NCI-H226 (cell line): ENCODE data around the gene ATRNL1.
A peak's percentile ranks its signal among the peaks of the same experiment; 100 is the strongest.

Source experiments
- DNase-seq: peaks from one replicate; pipeline ENCODE4 v3.0.0-alpha.2; 2015

The ATRNL1 gene

DNA sequence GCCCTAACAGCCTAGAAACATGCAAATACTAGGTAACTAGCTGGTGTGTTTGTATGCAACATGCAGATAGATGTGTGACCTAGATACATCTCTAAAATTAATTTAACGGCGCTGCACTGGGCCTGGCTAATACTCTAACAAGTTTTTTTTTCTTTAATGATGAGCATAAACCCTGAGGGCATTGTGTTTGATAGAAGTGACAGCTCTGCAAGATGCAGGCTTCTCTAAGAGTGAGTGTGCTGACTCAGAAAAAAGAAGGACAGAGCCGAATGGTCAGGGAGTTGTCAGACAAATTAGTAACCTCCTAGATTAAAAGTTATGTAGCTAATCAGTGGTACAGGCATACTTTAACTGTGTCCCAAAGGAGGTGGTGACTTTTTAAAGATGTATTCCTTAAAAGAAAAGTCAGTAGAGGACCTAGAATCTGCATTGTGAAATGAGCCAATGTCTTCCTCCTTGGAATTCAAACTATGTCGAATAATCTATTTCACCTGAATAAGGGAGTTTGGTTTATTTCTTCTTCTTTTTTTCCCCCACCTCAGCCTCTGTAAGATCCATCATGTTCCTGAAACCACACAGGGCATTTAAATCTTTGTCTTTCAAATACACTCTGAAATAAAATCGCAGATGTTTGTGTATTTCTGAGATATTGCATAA, 864.7 kb downstream of the ATRNL1 start:
- no peak for DNase-seq

DNA sequence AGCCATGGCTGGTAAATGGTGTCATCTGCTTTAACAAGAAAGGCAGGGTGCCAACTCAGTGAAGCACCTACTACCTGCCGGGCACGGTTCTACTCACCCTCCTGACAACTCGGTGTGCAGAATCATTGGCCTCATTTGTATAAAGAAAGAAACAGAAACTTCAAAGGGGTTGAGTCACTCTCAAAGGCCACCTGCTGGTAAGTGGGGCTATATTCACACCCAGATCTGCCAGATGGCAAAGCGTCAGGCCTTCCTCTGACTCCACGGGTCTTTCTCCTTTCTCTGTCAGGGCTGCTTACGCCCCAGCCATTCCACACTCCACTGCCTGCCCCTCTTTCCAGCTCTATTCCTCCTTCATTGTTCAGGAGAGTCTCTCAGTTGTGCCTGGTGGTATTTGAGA, 870.7 kb downstream of the ATRNL1 start:
- no peak for DNase-seq

DNA sequence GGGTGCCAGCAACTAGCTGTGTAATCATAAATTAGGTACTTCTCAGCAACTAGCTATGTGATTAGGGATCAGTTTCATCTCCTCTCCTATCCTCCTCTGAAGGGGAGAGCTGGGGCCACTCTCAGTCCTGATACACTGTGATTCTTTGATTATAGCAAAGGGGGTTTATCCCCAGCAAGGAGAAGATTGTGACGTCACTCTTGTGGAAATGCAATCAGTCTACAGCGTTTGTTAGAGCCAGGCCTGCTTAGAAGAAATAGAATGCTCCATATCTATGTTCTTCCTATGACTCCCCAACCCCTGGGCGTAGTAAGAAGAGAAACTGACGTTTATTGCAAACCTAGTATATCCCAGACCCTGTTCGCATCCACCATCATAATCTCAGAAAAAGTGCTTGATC, 871.7 kb downstream of the ATRNL1 start:
- no peak for DNase-seq

DNA sequence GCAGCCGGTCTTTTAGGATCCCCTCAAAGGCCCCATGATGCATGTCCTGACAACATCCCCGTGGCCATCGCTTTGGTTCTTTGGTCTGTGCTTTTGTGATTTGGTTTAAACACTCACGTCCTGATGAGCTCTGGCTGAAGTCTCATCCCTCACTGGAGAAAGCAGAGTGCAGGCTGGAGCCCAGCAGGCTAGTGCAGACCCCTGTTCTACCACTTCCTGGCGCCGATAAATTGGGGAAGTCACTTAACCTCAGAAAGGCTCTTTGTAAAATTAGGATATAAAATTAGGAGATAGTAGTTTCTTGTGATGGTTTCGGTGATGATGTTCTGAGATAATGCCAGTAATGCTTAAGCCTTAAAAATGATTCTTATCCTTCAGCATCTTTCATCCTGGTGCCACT, 872.2 kb downstream of the ATRNL1 start:
- DNase-seq, result no peak

DNA sequence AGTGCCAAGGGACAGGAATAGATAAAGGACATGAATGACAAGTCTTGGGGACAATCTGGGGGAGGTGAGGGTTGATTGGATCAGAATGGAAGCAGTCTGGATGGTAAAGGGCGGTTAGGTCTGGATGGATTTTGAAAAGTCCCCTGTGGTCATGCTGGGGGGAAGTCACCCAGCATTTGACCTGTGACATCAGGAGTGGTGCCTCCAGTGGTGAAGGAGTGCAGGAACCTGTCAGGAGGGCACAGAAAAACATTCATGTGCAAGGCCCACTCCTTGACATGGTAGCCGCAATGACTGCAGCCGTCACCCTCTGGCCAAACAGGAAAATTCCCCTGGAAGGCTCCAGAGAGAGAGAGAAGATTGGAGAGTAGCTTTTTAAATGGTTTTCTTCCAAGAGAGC, 875.1 kb downstream of the ATRNL1 start:
- DNase-seq, result no peak

DNA sequence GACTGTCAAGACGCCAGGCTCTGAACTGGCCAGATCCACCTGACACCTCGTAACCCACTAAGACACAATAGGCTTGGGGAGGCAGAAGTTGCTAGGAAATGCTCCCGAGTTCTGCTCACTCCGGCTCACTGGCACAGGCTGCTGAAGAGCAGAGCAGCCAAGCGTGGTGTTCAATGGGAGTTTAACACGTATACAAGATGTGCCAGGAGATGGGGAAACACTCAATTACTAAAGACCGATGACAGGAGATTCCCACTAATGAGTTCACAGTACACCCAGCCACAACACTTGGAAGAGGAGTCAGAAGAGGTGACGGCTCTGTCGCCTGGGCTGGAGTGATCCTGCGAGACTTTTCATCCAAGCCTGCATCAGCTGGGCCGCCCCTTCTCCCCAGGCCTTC, 876.4 kb downstream of the ATRNL1 start:
- no peak for DNase-seq

DNA sequence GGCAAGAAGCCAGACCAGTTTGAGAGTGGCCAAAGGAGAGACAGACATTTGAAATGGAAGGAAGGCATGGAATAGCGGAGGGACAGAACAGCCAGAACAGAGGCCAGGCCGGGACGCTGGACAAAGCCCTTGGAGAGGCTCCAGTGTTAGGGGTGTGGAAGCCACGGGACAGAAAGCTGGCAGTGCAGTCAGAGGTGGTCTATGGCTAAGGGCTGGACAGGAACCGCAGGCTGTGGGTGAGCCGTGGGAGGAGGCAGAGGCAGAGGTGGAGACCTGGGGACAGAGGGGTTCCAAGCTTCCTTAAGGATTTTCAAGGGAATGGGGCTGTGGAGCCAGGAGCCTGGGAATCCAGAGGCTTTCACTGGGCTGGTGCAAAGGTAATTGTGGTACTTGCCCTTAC, 878.8 kb downstream of the ATRNL1 start:
- no peak for DNase-seq

DNA sequence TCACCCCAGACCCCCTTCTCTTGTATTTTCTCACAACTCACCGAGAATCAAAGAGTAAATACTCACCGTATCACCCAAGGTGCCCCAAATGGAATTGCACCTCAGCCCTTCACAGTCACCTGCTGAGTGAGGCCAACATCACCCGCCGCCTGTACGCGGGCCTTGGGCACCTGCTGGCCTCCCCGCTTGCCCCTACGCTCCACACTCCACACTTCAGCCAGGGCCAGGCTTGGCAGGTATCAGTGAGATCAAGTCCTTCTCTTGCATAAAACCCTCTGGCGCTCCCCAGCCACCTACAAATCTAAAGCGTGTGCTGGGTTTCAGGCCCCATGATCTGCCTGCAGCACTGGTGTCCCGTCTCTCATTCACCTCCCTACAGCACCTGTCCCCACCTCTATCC, 879.3 kb downstream of the ATRNL1 start:
- no peak for DNase-seq

DNA sequence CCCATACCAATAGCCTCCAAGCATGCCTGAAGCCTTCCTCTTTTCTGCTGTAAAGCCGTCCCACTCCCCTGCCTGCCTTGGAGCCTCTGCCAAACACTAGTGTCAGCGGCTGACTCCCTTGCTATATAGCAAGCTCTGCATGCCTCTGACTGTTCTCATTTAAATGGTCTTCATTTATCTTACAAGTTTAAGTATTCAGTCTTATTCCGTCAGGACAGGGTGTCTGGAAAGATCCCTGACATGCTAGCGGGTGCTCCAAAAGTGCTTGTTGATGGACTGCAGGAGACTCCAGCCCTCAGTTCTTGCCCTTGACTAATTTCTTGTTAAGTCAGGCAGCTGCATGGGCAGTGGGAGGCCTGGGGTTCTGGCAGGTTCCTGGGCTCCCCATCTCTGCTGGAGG, 881.2 kb downstream of the ATRNL1 start:
- DNase-seq, result no peak

DNA sequence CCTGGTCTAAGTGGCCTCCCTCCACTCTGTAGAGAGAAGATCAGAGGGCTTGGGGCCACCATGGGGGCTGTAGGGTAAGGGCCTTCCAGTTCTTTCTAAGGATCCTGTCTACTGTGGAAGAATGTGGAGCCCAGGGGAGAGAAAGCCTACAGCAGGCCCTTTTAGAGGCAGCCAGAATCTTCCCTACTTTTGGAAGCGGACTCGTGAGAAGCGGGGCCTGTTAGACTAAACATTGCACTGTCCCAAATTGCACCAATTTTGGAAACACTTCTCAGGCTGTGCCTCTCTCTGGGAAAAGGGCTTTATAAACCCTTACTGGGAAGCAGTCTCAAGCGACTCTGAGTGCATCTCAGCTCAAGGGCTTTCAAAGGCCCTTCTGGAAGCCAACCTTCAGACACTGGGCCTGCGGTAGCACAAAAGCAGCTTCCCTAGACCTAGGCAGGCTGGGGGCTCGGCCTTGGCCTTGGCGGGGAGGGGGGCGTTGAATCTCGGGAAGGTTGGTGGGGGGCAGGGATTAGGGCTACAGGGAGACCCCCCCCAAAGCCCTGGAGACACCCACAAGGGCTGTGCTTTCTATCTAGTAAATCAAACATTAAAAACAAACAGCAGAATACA, 881.8 kb downstream of the ATRNL1 start:
- DNase-seq, result no peak

DNA sequence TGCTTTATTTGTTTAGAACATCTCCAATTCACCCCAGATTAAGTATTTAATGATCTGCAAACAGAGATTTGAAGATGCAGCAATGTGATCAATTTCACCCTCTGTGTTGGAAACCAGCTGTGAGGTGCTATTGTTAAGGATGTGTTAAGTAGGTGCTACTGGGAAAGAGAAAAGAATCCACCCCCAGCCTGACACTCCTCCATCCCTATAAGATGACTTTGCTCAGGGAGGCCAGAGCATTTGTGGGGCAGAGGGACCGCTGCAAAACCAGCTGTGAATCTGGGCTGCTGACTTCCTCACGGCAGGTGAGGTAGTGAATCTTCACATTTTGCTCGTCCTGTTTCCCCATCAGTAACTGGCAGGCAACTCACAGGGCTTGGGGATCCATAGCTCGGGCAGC, 882.3 kb downstream of the ATRNL1 start:
- no peak for DNase-seq

DNA sequence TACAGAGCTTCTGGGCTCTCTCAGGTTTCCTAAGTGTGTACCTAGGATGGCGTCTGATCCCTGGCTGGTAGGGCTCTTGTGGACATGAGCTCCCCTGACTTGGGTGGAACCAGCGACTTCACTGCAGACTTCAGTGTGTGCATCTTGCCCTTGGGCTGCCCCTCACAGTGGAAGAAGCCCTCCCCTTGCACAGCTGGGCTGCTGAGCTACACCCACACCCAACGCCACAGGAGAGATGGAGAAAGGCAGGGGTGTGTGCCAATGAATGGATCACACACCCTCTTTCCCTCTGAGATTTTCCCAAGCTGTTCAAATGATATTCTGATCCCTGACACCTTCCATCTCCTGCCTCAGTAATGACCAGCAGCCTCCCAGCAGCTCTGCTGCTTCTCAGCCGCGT, 883.2 kb downstream of the ATRNL1 start:
- no peak for DNase-seq

DNA sequence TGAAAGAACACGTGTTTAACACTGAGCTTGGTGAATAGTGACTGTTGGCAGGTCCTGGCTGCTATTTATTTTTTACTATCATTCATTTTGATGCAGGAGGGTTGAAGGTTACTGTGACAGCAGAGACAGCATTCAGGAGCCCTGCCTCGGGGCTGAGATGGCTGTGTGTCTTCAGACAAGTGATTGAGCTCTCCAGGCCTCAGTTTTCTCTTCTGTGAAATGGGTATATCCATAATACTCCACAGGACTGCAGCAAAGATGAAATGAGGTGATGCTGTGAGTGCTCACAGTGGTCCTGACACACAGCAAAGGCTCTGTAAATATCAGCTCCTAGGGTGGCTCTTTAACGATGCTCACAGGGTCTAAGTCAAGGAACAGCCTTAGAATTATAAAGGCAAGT, 884.7 kb downstream of the ATRNL1 start:
- DNase-seq, result no peak

DNA sequence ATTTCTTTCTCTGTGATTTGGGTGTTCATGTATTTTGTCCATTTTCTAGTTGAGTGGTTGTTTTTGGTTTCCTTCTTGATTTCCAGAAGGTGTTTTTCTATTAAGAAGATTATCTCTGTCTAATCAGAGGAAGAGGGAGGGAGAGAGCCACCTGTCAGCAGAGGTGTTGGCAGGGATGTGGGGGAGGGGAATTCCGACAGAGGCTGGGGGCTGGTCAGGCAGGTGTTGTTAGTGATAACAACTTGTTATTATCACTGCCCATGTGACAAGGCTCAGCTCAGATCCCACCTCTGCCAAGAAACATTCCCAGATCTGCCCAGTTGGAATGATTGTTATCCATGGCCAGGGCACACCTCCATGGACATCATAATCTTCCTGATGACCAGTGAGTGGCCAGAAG, 886.4 kb downstream of the ATRNL1 start:
- no peak for DNase-seq

DNA sequence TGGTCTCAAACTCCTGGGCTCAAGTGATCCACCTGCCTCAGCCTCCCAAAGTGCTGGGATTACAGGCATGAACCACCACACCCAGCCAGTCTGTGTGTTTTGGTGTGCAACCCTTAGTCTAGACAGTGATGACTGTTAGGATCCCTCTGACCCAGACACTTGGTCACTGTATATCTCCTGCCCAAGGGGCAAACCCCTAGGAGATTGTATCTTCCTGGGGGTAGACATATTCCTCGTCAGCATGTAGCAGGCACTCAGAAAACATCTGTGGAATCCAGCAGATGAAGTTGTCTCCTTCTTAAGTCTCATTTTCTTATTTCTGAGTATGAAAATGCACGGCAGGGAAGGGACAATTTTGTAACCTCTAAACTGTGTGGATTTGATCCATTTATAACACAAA, 887.3 kb downstream of the ATRNL1 start:
- no peak for DNase-seq

DNA sequence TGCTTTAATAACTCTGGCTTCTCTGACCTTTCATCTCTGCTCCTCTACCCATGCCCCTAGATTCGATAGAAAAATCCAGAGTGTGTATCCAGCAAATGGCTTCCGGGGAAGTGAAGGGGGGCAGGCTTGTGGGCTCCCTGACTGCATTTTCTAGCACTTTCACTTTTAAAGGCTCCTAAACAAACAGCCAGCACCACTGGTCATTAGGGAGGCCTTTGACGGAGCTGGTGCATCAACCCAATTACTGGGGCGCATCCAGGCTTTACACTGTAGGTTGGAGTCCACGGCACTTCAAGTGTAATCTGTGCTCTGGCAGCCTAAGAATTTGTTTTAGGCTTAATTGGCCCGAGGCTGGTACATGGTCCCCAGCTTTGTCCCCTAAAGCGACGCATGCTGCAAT, 887.9 kb downstream of the ATRNL1 start:
- no peak for DNase-seq

DNA sequence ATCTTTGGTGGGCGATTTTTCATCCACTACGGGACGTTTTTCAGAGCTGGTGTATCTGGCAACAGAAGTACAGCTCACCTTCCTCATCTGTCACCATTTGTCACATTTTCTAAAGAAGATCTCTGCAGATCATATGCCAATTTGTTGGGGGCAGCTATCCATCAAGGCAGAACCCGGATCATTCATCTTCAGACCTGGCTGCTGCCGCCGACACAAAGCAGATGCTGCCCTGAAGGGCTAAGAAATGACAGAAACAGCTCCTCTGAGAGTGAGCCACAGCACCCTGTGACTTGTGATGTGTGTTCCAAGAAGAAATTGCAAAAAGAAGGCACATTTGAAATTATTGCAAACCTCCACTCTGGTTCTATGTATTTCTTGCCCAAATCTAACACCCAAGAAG, 888.9 kb downstream of the ATRNL1 start:
- no peak for DNase-seq

DNA sequence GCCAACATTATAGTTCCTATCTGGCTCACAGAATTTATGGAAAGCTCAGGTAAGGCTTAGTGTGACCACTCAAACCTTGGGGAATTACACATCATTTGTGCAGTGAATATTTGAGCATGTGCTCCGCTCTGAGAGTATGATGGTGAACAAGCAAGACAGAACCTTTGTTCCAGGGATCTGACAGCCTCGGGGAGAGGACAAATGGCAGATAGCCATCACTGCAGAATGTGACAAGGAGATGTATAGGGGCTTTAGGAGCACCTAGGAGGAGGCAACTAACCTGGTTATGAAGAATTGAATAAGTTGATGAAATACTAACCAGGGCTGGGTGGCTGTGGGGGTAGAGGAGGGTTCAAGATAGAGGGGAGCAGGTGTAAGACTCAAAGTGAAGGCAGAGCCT, 889.4 kb downstream of the ATRNL1 start:
- no peak for DNase-seq

DNA sequence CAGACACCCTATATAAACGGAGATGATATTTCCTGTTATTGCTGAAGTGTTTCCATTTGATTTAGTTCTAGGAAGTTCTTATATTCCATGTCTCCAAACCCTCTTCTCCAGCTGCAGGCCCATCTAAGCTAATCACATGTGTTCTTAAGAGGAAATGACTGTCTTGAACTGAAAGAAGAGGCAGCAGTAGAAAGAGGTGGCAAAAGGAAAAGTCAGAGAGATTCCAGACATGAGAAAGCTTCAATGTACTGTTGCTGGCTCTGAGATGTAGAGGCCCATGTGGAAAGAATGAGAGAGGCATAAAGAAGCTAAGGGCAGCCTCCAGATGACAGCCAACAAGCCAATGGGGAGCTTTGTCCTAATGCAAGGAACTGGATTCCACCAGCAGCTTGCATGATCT, 892.6 kb downstream of the ATRNL1 start:
- no peak for DNase-seq

DNA sequence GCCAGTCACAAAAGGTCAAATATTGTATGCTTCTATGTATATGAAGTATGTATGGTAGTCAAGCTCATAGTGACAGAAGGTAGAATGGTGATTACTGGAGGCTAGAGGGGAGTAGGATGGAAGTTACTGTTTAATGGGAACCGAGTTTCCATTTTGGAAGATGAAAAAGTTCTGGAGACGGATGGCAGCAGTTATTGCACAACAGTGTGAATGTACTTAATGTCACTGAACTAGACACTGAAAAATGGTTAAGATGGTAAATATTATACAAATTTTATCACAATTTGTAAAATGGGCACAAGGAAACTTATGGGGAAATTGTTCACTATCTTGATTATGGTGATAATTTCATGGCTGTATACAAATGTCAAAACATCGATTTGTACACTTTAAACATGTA, 895.2 kb downstream of the ATRNL1 start:
- no peak for DNase-seq

DNA sequence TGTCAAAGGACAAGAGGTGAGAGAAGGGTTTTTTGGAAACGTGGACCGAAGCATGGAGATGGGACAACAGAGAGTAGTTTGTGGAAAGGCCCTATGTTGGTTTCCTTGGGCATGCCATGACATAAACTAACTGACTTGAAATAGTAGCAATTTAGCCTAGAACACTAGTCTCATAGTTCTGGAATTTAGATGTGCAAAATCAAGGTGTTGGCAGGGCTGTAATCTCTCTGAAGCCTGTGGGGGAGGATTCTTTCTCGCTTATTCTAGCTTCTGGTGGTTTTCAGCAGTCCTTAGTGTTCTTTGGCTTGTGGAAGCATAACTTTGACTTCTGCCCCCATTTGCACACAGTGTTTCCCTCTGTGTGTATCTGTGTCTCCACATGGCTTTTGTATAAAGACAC, 896.5 kb downstream of the ATRNL1 start:
- peak; percentile 65 for DNase-seq

DNA sequence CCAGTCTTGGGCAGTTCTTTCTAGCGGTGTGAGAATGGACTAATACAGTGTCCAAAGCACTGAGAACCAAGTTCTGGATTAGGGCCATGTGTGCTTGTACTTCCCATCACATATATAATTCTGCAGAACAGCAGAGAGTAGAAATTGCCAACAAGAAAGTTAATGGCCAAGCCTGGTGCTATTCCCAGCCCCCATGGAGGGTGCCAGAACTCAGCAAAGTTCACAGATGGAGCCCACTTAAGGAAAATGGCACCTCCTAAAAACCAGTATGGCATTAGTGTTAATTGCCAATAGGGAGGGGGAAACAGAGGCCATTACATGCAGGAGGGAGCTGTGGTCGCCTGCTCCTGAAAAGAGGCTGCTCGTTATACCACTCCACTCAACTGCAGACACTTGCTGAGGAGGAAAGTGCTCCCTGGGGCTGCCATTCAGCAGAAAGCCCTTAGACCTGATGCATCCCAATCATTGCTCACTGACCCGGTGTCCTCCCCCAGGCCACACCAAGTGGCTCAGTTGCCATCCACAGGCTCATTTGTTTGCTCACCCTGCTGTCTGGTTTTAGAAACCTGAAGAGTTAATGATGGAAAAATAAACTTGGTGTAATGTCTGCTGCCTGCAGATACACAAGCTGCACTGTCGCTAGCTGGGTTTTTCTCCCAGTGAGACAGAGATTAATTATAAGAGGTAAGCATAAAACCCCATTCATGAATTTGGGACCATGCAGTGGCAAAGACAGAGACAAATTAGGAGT, 899.2 kb downstream of the ATRNL1 start:
- DNase-seq, result no peak

DNA sequence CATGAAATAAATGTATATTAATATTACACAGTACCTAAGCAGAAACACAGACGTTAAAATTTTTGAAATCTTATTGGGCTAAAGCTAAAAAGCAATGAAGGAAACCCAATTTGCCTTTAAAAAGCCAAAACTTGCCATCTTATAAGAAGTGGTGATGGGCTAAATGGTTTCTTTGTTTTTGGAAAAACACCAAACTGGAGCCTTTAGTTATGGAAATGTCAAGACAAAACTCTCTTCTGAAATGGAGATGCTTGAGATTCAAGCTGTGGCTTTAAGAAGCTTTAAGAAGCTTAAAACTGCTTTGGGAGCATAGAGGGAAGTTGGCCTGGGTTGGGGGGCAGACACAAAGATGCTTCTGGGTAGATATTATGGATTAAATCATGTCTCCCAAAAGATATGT, 902.9 kb downstream of the ATRNL1 start:
- no peak for DNase-seq

DNA sequence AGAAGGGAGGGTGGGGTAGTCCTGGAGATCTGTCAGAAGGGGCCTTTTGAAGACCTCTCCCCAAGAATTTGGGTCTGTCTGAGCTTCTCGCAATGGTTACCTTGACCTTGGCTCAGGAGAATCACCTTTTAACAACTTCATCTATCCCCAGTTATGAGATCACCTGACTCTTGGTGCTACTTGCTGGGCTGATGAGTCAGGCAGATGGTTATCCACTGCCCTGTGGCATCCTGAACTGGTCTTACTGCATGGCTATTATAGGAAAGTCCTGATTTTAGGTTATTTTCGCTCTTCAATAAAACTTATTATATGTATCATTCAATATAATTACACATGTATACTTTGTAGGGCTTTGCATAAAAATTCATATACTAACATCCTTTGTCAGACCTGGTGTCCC, 905.1 kb downstream of the ATRNL1 start:
- no peak for DNase-seq
